GM12874 (cell line): ENCODE results near the gene KRT26.

ENCODE experiments used
- CTCF ChIP-seq: IDR thresholded peaks from 2 replicates; pipeline ENCODE4 v1.5.1; 2011; ENCODE audit warnings: low read depth, mild to moderate bottlenecking, control low read depth, low read length, moderate library complexity; ENCODE audit not compliant: insufficient read depth

KRT26 gene

GRCh38 chr17:40793832-40794231 is 21.8 kb upstream of the KRT26 start:
- TF ChIP-seq CTCF, result no peak

DNA sequence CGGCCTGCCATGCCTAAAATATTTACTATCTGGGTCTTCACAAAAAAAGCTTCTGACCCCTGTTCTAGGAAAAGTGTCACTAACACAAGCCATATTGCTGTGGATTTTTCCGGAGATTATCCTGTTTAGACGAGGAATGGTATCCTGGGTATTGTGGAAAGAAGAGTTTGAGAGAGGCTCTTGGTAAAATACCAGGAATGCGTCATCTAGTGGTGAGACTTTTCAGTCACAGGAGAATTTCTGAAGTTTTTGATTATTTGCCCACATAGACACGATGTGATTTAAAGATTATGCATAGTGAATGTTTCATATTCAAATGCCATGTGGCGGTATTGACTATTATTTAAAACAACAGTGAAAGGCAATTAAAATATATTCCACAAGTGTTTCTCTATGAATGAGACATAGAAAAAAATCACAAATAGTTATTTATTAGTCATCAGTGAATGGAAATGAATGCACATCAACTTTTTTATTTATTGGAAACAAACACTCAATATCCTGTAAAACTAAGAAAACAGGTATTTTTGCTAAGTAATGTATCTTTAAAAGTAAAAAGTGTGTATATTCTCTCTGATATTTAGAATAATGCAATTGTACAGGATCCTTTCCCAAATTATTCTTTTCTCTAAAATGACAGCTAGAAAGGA is 19.9 kb upstream of the KRT26 start:
- TF ChIP-seq CTCF, result peak; percentile 39; the same call in 1 of the 2 replicates

DNA sequence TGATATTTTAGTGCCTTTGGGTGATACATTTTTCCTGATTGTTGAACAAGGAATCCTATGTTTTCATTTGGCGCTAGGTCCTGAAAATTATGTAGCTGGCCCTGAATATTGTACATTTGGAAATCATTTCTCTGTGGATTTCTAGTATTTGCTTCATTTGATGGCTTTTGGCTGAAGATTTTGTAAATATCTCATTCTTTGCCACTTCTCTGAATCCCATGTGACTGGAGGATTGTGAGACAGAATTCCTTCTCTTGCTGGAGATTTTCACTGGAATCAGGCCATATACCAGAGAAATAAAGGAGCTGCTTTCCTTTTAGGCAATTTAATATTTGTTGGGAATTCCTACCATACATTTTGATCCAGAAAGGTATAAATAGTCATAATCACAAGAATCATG is 19.1 kb upstream of the KRT26 start:
- no peak for TF ChIP-seq CTCF

DNA sequence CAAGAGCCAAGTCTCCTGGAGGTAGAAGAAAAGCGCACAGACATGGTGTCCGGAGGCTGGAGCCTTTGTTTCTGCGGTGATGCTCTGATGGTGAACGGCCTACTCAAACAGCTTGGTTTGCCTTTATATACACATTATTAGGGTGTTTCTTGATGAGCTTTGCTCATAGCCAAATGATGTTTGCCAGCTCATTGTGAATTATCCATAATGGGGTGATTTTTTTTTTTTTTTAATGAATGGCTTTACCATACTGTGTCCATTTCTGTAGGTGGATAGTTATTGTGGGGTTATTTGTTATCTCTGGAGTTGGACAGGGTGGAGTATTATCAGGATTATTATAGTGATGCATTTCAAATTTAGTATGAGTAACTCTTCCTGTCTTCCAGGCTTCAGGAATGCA is 10.4 kb upstream of the KRT26 start, which contains the start of gene KRT27:
TSS of gene KRT27 (minus strand) at position 101 of the 400 bp plus-strand sequence. CDS start at position 44, 57 bp downstream.
- no peak for TF ChIP-seq CTCF

GRCh38 chr17:40779181-40779909 is 7.3 kb upstream of the KRT26 start:
- TF ChIP-seq CTCF, result no peak

DNA sequence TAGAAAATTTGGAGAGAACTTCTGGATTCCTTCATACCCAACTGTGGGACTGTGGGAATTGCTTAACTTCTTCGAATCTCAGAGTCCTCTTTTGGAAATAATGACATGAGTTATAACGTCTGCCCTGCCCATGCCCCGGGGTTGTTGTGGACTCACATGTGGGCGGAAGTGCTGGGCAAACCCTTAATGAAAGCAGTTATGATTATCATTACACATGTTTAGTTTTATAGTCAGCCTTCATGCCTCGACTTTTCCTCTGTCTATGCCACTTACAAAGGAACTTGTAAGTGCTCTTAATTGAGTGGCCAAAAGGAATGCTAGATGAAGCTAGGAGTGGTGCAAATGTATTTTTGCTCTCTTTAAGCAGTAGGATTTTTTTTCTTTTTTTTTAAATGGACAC is 6.5 kb upstream of the KRT26 start:
- TF ChIP-seq CTCF, result no peak

DNA sequence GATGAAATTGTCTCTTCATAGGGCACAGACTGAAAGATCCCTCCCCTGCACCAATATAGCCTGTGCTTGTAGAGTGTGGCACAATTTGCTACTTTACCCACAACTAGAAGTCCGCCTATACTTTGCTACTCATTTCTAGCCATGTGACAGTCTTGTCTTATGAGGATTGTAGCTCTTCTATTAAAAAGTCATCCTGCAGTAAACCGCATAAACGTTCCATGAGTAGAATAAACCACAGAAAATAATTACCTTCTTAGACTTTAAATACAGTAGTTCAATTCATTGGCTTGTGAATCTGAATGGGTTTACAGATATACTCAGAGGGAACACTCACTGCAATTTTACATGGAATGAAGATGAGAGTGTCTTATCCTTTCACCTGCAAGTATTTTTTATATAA is 6.0 kb upstream of the KRT26 start:
- TF ChIP-seq CTCF, result no peak
